ENCODE measurements around the gene EML6.

Gene EML6

GRCh38 chr2:55011831-55012671 is 288.6 kb downstream of the EML6 start:
- no peak for DNase-seq

GRCh38 chr2:55012672-55013484 is 289.4 kb downstream of the EML6 start:
- no peak for DNase-seq

- no peak for DNase-seq
Measured at GRCh38 chr2:55013936-55014335, 290.5 kb downstream of the EML6 start.

- DNase-seq, result peak; percentile 71
Measured at GRCh38 chr2:55014962-55015939, 291.8 kb downstream of the EML6 start.

GRCh38 chr2:55017428-55017827 is 294.0 kb downstream of the EML6 start:
- no peak for DNase-seq

- DNase-seq, result no peak
Measured at GRCh38 chr2:55017880-55018279, 294.4 kb downstream of the EML6 start.

GRCh38 chr2:55018619-55019018 is 295.2 kb downstream of the EML6 start:
- DNase-seq, result no peak

GRCh38 chr2:55019526-55020258 is 296.2 kb downstream of the EML6 start:
- DNase-seq, result no peak

All from midbrain (tissue), 1 donor.